Neural progenitor cell (in vitro differentiated cells): ENCODE results near the gene CNOT3. TPM values are rescaled to one million over a fixed set of nuclear protein-coding genes. Genes with fewer than 3 reads are reported as not detected.

Experiments
- DNase-seq: peaks from one replicate; pipeline ENCODE4 v3.0.0-alpha.2; 2016; ENCODE audit warnings: low spot score
- H2AFZ ChIP-seq: fragments of 200-600 bp; sonication (generic); replicated peaks from 2 replicates; pipeline ENCODE4 v1.6.1; 2016; ENCODE audit warnings: antibody characterized with exemption
- H3F3A ChIP-seq: fragments of 200-600 bp; sonication (generic); 2 replicates; pipeline ENCODE4 v1.6.1; 2016; ENCODE audit warnings: antibody characterized with exemption, low read depth
- H3K27ac ChIP-seq: fragments of 200-600 bp; sonication (generic); 2 replicates; pipeline ENCODE4 v1.5.1; 2016; ENCODE audit warnings: mild to moderate bottlenecking
- H3K27me3 ChIP-seq: fragments of 200-600 bp; sonication (generic); 2 replicates; pipeline ENCODE4 v1.6.1; 2016; ENCODE audit warnings: mild to moderate bottlenecking, moderate library complexity
- H3K36me3 ChIP-seq: fragments of 200-600 bp; sonication (generic); 2 replicates; pipeline ENCODE4 v1.5.1; 2016
- H3K4me1 ChIP-seq: fragments of 200-600 bp; sonication (generic); 2 replicates; pipeline ENCODE4 v1.6.1; 2016; ENCODE audit warnings: mixed run types
- H3K4me2 ChIP-seq: fragments of 200-600 bp; sonication (generic); 2 replicates; pipeline ENCODE4 v1.6.1; 2016
- H3K4me3 ChIP-seq: fragments of 200-600 bp; sonication (generic); 2 replicates; pipeline ENCODE4 v1.5.1; 2016
- H3K79me2 ChIP-seq: fragments of 200-600 bp; sonication (generic); 2 replicates; pipeline ENCODE4 v1.6.1; 2016; ENCODE audit warnings: low read depth
- H3K9ac ChIP-seq: fragments of 200-600 bp; sonication (generic); 2 replicates; pipeline ENCODE4 v1.6.1; 2016
- H3K9me3 ChIP-seq: fragments of 200-600 bp; sonication (generic); 2 replicates; pipeline ENCODE4 v1.5.1; 2016; ENCODE audit warnings: low read depth
- H4K20me1 ChIP-seq: fragments of 200-600 bp; sonication (generic); 2 replicates; pipeline ENCODE4 v1.6.1; 2016; ENCODE audit warnings: low read depth
- H3K27ac Mint-ChIP-seq: 3 replicates; pipeline ENCODE4 v1.8.0; 2021; ENCODE audit warnings: mixed read lengths
- H3K27me3 Mint-ChIP-seq: 2 replicates; pipeline ENCODE4 v1.8.0; 2022; ENCODE audit warnings: low read depth, mild to moderate bottlenecking, inconsistent platforms, moderate library complexity, mixed read lengths; ENCODE audit not compliant: insufficient read depth
- H3K36me3 Mint-ChIP-seq: 3 replicates; pipeline ENCODE4 v1.8.0; 2021; ENCODE audit warnings: mixed read lengths
- H3K4me1 Mint-ChIP-seq: 3 replicates; pipeline ENCODE4 v1.8.0; 2021; ENCODE audit warnings: mixed read lengths
- H3K4me3 Mint-ChIP-seq: 3 replicates; pipeline ENCODE4 v1.8.0; 2021; ENCODE audit warnings: mild to moderate bottlenecking, moderate library complexity, mixed read lengths
- H3K9me3 Mint-ChIP-seq: 3 replicates; pipeline ENCODE4 v1.8.0; 2020; ENCODE audit warnings: mixed read lengths
- EZH2 ChIP-seq: fragments of 200-600 bp; sonication (generic); IDR thresholded peaks from 2 replicates; pipeline ENCODE4 v1.6.1; 2017; ENCODE audit warnings: antibody characterized with exemption, mild to moderate bottlenecking, moderate library complexity
- EZH2phosphoT487 ChIP-seq: fragments of 200-600 bp; sonication (generic); IDR thresholded peaks from 2 replicates; pipeline ENCODE4 v1.6.1; 2017; ENCODE audit warnings: antibody characterized with exemption
- total RNA-seq: library from RNA; depleted of rRNA; stranded (reverse); fragments of >200 nt; gene quantifications from 2 replicates; pipeline ENCODE4 v1.2.3, GENCODE V29; 2015; ENCODE audit warnings: low replicate concordance
- TF ChIP-seq, protein P1 (sequence below): fragments of 200-600 bp; sonication (generic); IDR thresholded peaks from 2 replicates; pipeline ENCODE4 v1.5.1; 2017; ENCODE audit warnings: antibody characterized with exemption, mild to moderate bottlenecking

Gene CNOT3
- total RNA-seq, 1 donor from 2014 or later = 29.4 TPM

GRCh38 chr19:54178581-54179261 is 41.2 kb downstream of the CNOT3 start:
- Histone ChIP-seq H3K4me1 (peaks cover 4% of the 10 kb centered on the region), H2AFZ (no peak overlapping the region), H3F3A (peaks cover 23% of the 10 kb centered on the region), H3K4me2 (no peak overlapping the region), H3K27me3 (no peaks in the 10 kb centered on the region), H3K9ac (no peak overlapping the region), H3K4me3 (no peak overlapping the region), H3K27ac (no peak overlapping the region), H3K36me3 (no peaks in the 10 kb centered on the region), H3K79me2 (no peaks in the 10 kb centered on the region), H4K20me1 (peaks cover 25% of the 10 kb centered on the region), H3K9me3 (no peaks in the 10 kb centered on the region)
- DNase-seq = peak; percentile 66
- Mint-ChIP-seq H3K36me3 (peaks cover 10% of the 10 kb centered on the region), H3K4me1 (peaks cover 24% of the 10 kb centered on the region), H3K9me3 (no peaks in the 10 kb centered on the region), H3K27me3 (peaks cover 7% of the 10 kb centered on the region), H3K27ac (peak overlapping the region; percentile 57), H3K4me3 (peak overlapping the region; percentile 18)
- TF ChIP-seq, protein P1, sequence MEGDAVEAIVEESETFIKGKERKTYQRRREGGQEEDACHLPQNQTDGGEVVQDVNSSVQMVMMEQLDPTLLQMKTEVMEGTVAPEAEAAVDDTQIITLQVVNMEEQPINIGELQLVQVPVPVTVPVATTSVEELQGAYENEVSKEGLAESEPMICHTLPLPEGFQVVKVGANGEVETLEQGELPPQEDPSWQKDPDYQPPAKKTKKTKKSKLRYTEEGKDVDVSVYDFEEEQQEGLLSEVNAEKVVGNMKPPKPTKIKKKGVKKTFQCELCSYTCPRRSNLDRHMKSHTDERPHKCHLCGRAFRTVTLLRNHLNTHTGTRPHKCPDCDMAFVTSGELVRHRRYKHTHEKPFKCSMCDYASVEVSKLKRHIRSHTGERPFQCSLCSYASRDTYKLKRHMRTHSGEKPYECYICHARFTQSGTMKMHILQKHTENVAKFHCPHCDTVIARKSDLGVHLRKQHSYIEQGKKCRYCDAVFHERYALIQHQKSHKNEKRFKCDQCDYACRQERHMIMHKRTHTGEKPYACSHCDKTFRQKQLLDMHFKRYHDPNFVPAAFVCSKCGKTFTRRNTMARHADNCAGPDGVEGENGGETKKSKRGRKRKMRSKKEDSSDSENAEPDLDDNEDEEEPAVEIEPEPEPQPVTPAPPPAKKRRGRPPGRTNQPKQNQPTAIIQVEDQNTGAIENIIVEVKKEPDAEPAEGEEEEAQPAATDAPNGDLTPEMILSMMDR = no peak
- TF ChIP-seq EZH2phosphoT487 (no peak), EZH2 (no peak)

GRCh38 chr19:54179262-54179852 is 41.8 kb downstream of the CNOT3 start:
- Histone ChIP-seq H3K4me2 (no peak overlapping the region), H3K79me2 (no peaks in the 10 kb centered on the region), H2AFZ (no peak overlapping the region), H3K27me3 (no peaks in the 10 kb centered on the region), H3K4me3 (no peak overlapping the region), H3K9ac (no peak overlapping the region), H3F3A (peaks cover 18% of the 10 kb centered on the region), H3K4me1 (peaks cover 4% of the 10 kb centered on the region), H3K36me3 (no peaks in the 10 kb centered on the region), H3K9me3 (no peaks in the 10 kb centered on the region), H3K27ac (no peak overlapping the region), H4K20me1 (peaks cover 21% of the 10 kb centered on the region)
- H3K27ac Mint-ChIP-seq = peak overlapping the region; percentile 57
- DNase-seq = no peak
- TF ChIP-seq EZH2 = no peak
- no peak for TF ChIP-seq EZH2phosphoT487
- TF ChIP-seq, protein P1 = no peak
- peak overlapping the region; percentile 66 for H3K4me3 Mint-ChIP-seq
- peaks cover 10% of the 10 kb centered on the region for H3K27me3 Mint-ChIP-seq
- H3K4me1 Mint-ChIP-seq = peaks cover 24% of the 10 kb centered on the region
- peaks cover 12% of the 10 kb centered on the region for H3K36me3 Mint-ChIP-seq
- no peaks in the 10 kb centered on the region for H3K9me3 Mint-ChIP-seq

DNA sequence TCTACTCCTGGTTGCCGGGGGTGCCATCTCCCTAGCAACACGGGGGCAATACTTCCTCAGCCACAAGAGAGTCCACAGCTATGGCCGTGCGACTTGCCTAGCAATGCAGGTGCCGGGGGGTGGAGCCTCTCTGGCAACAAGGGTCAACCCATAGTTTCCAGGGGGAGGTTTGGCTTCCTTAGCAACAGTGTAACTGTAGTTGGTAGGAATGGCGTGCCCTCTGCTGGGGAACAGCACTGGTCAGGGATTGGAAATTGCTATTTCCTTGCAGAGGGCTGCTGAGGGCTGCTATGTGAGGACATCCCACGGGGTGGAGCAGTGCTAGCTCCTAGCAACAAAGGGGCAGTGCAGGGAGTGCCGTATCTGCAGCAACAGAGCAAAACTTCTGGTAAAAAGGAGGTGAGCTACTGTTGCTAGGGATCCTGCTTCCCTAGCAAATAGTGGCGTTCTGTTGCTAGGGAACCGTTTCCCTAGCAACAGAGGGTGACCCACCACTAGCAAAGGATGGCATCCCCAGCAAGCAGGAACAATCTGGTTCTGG is 42.4 kb downstream of the CNOT3 start:
- Mint-ChIP-seq H3K27me3 (peaks cover 8% of the 10 kb centered on the region), H3K27ac (peak overlapping the region; percentile 92), H3K4me3 (peak overlapping the region; percentile 66), H3K9me3 (no peaks in the 10 kb centered on the region), H3K4me1 (peaks cover 24% of the 10 kb centered on the region), H3K36me3 (peaks cover 12% of the 10 kb centered on the region)
- no peaks in the 10 kb centered on the region for H3K36me3 ChIP-seq
- H4K20me1 ChIP-seq = peaks cover 21% of the 10 kb centered on the region
- no peaks in the 10 kb centered on the region for H3K27me3 ChIP-seq
- TF ChIP-seq EZH2 (no peak), EZH2phosphoT487 (no peak)
- TF ChIP-seq, protein P1 = peak; percentile 72
- no peaks in the 10 kb centered on the region for H3K79me2 ChIP-seq
- H3K9me3 ChIP-seq = no peaks in the 10 kb centered on the region
- peaks cover 4% of the 10 kb centered on the region for H3K4me1 ChIP-seq
- no peak overlapping the region for H2AFZ ChIP-seq
- no peak overlapping the region for H3K9ac ChIP-seq
- no peak overlapping the region for H3K4me3 ChIP-seq
- H3K27ac ChIP-seq = no peak overlapping the region
- H3F3A ChIP-seq = peaks cover 17% of the 10 kb centered on the region
- peak; percentile 95 for DNase-seq
- H3K4me2 ChIP-seq = no peak overlapping the region
